Measurements from ENCODE around the gene RIN2.

- TF ChIP-seq CTCF (IDR thresholded peaks at IDR 0.05; ENCODE audit: low read length) (no peak), EZH2 (IDR thresholded peaks at IDR 0.05; ENCODE audit: borderline replicate concordance, low read length) (no peak)
Observed at GRCh38 chr20:19761841-19762240, 3.8 kb downstream of the RIN2 start.

All from OCI-LY1 (cell line).